Measurements from ENCODE around the gene MYH8. TPM values are rescaled to one million over a fixed set of nuclear protein-coding genes. Genes with fewer than 3 reads are reported as not detected.

Gene MYH8
- total RNA-seq, 2 donors from 2014 or later = not detected

- no peak for ATAC-seq
- intact Hi-C loops (cut with DNase I) = no loop called here
Observed at GRCh38 chr17:10370016-10370608, 51.6 kb downstream of the MYH8 start.

GRCh38 chr17:10369239-10369638, 52.5 kb downstream of the MYH8 start:
- no peak overlapping the region for H3K4me3 ChIP-seq
- H3K27ac ChIP-seq = no peak overlapping the region
- no peaks in the 10 kb centered on the region for H3K4me1 ChIP-seq
- intact Hi-C loops (cut with DNase I) = no loop called here
- no peaks in the 10 kb centered on the region for H3K36me3 ChIP-seq (replicated peaks in 1 of 2; ENCODE audit: insufficient read depth in 1 of 2, low read depth in 2 of 2)
- ATAC-seq (no peak), DNase-seq (no peak)
- TF ChIP-seq CTCF (IDR thresholded peaks at IDR 0.05) (no peak), POLR2A (IDR thresholded peaks at IDR 0.05) (no peak)
- H3K27me3 ChIP-seq = no peaks in the 10 kb centered on the region
- WGBS, 2 donors = 53 to 58% methylated on average over 1 of the region's 1 CpG
- H3K9me3 ChIP-seq = no peaks in the 10 kb centered on the region

More at GRCh38 chr17:10370016-10370608, 51.6 kb downstream of the MYH8 start:
- H3K4me1 ChIP-seq = no peaks in the 10 kb centered on the region
- TF ChIP-seq CTCF (IDR thresholded peaks at IDR 0.05) = no peak
- no peak for TF ChIP-seq POLR2A (IDR thresholded peaks at IDR 0.05)
- DNase-seq = no peak
- H3K9me3 ChIP-seq = no peaks in the 10 kb centered on the region
- H3K27me3 ChIP-seq = no peaks in the 10 kb centered on the region
- no peaks in the 10 kb centered on the region for H3K36me3 ChIP-seq (replicated peaks in 1 of 2; ENCODE audit: insufficient read depth in 1 of 2, low read depth in 2 of 2)
- H3K4me3 ChIP-seq = no peak overlapping the region
- H3K27ac ChIP-seq = no peak overlapping the region
- WGBS, 2 donors = 49 to 64% methylated on average over 7 of the region's 7 CpGs

- Histone ChIP-seq H3K36me3 (replicated peaks in 1 of 2; ENCODE audit: insufficient read depth in 1 of 2, low read depth in 2 of 2) (no peaks in the 10 kb centered on the region), H3K4me1 (no peaks in the 10 kb centered on the region), H3K4me3 (no peak overlapping the region), H3K9me3 (no peaks in the 10 kb centered on the region), H3K27me3 (no peaks in the 10 kb centered on the region), H3K27ac (no peak overlapping the region)
- intact Hi-C loops (cut with DNase I) = no loop called here
- WGBS, 2 donors = 81 to 92% methylated on average over 3 of the region's 3 CpGs
- TF ChIP-seq POLR2A (IDR thresholded peaks at IDR 0.05) (no peak), CTCF (IDR thresholded peaks at IDR 0.05) (no peak)
- ATAC-seq = no peak
- no peak for DNase-seq
Observed at GRCh38 chr17:10368561-10368960, 53.2 kb downstream of the MYH8 start.

- no peak overlapping the region for H3K27ac ChIP-seq
- H3K36me3 ChIP-seq (replicated peaks in 1 of 2; ENCODE audit: insufficient read depth in 1 of 2, low read depth in 2 of 2) = no peaks in the 10 kb centered on the region
- DNase-seq (no peak), ATAC-seq (no peak)
- intact Hi-C loops (cut with DNase I) = no loop called here
- H3K4me1 ChIP-seq = no peaks in the 10 kb centered on the region
- H3K4me3 ChIP-seq = no peak overlapping the region
- H3K27me3 ChIP-seq = no peaks in the 10 kb centered on the region
- TF ChIP-seq POLR2A (IDR thresholded peaks at IDR 0.05) = no peak
- TF ChIP-seq CTCF (IDR thresholded peaks at IDR 0.05) = no peak
- no peaks in the 10 kb centered on the region for H3K9me3 ChIP-seq
Observed at GRCh38 chr17:10360578-10360977, 61.2 kb downstream of the MYH8 start.

GRCh38 chr17:10357768-10358167, 64.0 kb downstream of the MYH8 start:
- 5 to 12% methylated on average over 4 of the region's 4 CpGs for WGBS, 2 donors
- Histone ChIP-seq H3K36me3 (replicated peaks in 1 of 2; ENCODE audit: insufficient read depth in 1 of 2, low read depth in 2 of 2) (no peaks in the 10 kb centered on the region), H3K9me3 (no peaks in the 10 kb centered on the region), H3K4me3 (no peak overlapping the region), H3K4me1 (no peaks in the 10 kb centered on the region), H3K27me3 (no peaks in the 10 kb centered on the region), H3K27ac (no peak overlapping the region)
- peak in 6 of 7 experiments; percentile 23 to 37 (median 30) for TF ChIP-seq CTCF (IDR thresholded peaks at IDR 0.05)
- no peak for TF ChIP-seq POLR2A (IDR thresholded peaks at IDR 0.05)
- ATAC-seq (no peak), DNase-seq (peak in 2 of 4 donors; percentile 12 to 44)
- intact Hi-C loops (cut with DNase I) = no loop called here

Measured in body of pancreas (tissue), 4 donors.